Uterus (tissue), 4 donors: ENCODE data around the gene GSG1L. TPM values are rescaled to one million over a fixed set of nuclear protein-coding genes. Genes with fewer than 3 reads are reported as not detected.

Source experiments
- DNase-seq, 2 donors: peaks; one replicate each; pipeline ENCODE4 v3.0.0-alpha.2; 2019 to 2020
- H3K27ac ChIP-seq, 2 donors: fragments of 200-600 bp; sonication (generic); 1 replicate in 1 of 2; 2 replicates in 1 of 2; pipeline ENCODE4 v1.5.1; 2016 to 2018
- H3K27me3 ChIP-seq, 2 donors: fragments of 200-600 bp; sonication (generic); one replicate each; pipeline ENCODE4 v1.5.1; 2018 to 2019; ENCODE audit warnings: control low read depth in 1 of 2
- H3K36me3 ChIP-seq, 2 donors: fragments of 200-600 bp; sonication (generic); one replicate each; pipeline ENCODE4 v1.5.1; 2019; ENCODE audit warnings: control low read depth in 1 of 2
- H3K4me1 ChIP-seq, 2 donors: fragments of 200-600 bp; sonication (generic); one replicate each; pipeline ENCODE4 v1.5.1; 2018 to 2019; ENCODE audit warnings: control low read depth in 1 of 2
- H3K4me3 ChIP-seq, 2 donors: fragments of 200-600 bp; sonication (generic); 1 replicate in 1 of 2; 2 replicates in 1 of 2; pipeline ENCODE4 v1.5.1; 2018 to 2019; ENCODE audit warnings: mild to moderate bottlenecking in 1 of 2
- H3K9me3 ChIP-seq, 2 donors: fragments of 200-600 bp; sonication (generic); one replicate each; pipeline ENCODE4 v1.5.1; 2019; ENCODE audit warnings: control low read depth in 1 of 2
- CTCF ChIP-seq, 4 experiments: fragments of 200-600 bp in 2 of 4; fragments of 450-650 bp in 2 of 4; sonication (generic) in 2 of 4; IDR thresholded peaks; one replicate each; pipeline ENCODE4 v1.5.1; 2016 to 2019; ENCODE audit warnings: antibody characterized with exemption in 4 of 4, mild to moderate bottlenecking in 2 of 4, moderate library complexity in 1 of 4
- POLR2A ChIP-seq, 2 donors: fragments of 450-650 bp; IDR thresholded peaks; one replicate each; pipeline ENCODE4 v1.6.1; 2016; ENCODE audit warnings: antibody characterized with exemption in 2 of 2, mild to moderate bottlenecking in 1 of 2, moderate library complexity in 1 of 2
- intact Hi-C: fragments of 100-400 bp; cut with DNase I; formaldehyde crosslinking; loops from one replicate; pipeline ENCODE4 v1.15.1; 2023; ENCODE audit warnings: low total_unique reads
- total RNA-seq, 4 donors: library from RNA; depleted of rRNA in 3 of 4; stranded (reverse); fragments of >200 nt in 3 of 4; gene quantifications; one replicate each; pipeline versions ENCODE4 v1.1.0 to v1.2.4, GENCODE V29; 2014 to 2023
- donor health status: DM: yes; HTN: yes; CAD: no.

Gene GSG1L
- total RNA-seq, 4 donors from 2014 or later = 0.24 to 0.35 TPM; not detected in 2

- no peak overlapping the region for H3K27ac ChIP-seq
- H3K36me3 ChIP-seq = no peaks in the 10 kb centered on the region
- no peaks in the 10 kb centered on the region for H3K27me3 ChIP-seq
- H3K4me1 ChIP-seq = no peaks in the 10 kb centered on the region
- DNase-seq = no peak
- intact Hi-C loops = no loop called here
- H3K9me3 ChIP-seq = no peaks in the 10 kb centered on the region
- TF ChIP-seq CTCF (IDR thresholded peaks at IDR 0.05) = no peak
- TF ChIP-seq POLR2A (IDR thresholded peaks at IDR 0.05) = no peak
- H3K4me3 ChIP-seq = no peak overlapping the region
Measured at GRCh38 chr16:27962197-27962596, 101.3 kb downstream of the GSG1L start.

GRCh38 chr16:27961296-27961620 is 102.3 kb downstream of the GSG1L start:
- no peak for DNase-seq
- H3K27ac ChIP-seq = no peak overlapping the region
- no peaks in the 10 kb centered on the region for H3K9me3 ChIP-seq

GRCh38 chr16:27960619-27961295 is 102.8 kb downstream of the GSG1L start:
- no peaks in the 10 kb centered on the region for H3K27me3 ChIP-seq
- intact Hi-C loops = no loop called here
- DNase-seq = no peak
- no peaks in the 10 kb centered on the region for H3K4me1 ChIP-seq
- no peak overlapping the region for H3K27ac ChIP-seq
- no peaks in the 10 kb centered on the region for H3K9me3 ChIP-seq
- TF ChIP-seq CTCF (IDR thresholded peaks at IDR 0.05) = no peak
- no peak for TF ChIP-seq POLR2A (IDR thresholded peaks at IDR 0.05)
- H3K4me3 ChIP-seq = no peak overlapping the region
- H3K36me3 ChIP-seq = no peaks in the 10 kb centered on the region

More at GRCh38 chr16:27961296-27961620, 102.3 kb downstream of the GSG1L start:
- no peak overlapping the region for H3K4me3 ChIP-seq
- no peak for TF ChIP-seq POLR2A (IDR thresholded peaks at IDR 0.05)
- TF ChIP-seq CTCF (IDR thresholded peaks at IDR 0.05) = no peak
- H3K4me1 ChIP-seq = no peaks in the 10 kb centered on the region
- no peaks in the 10 kb centered on the region for H3K36me3 ChIP-seq
- H3K27me3 ChIP-seq = no peaks in the 10 kb centered on the region
- intact Hi-C loops = no loop called here

- H3K27ac ChIP-seq = no peak overlapping the region
- TF ChIP-seq POLR2A (IDR thresholded peaks at IDR 0.05) (no peak), CTCF (IDR thresholded peaks at IDR 0.05) (no peak)
- DNase-seq = no peak
- H3K27me3 ChIP-seq = no peaks in the 10 kb centered on the region
- intact Hi-C loops = no loop called here
- H3K4me1 ChIP-seq = no peaks in the 10 kb centered on the region
- H3K4me3 ChIP-seq = no peak overlapping the region
- no peaks in the 10 kb centered on the region for H3K36me3 ChIP-seq
- no peaks in the 10 kb centered on the region for H3K9me3 ChIP-seq
Measured at GRCh38 chr16:27959914-27960313, 103.6 kb downstream of the GSG1L start.

GRCh38 chr16:27954191-27954590 is 109.3 kb downstream of the GSG1L start:
- no peaks in the 10 kb centered on the region for H3K27me3 ChIP-seq
- no peaks in the 10 kb centered on the region for H3K36me3 ChIP-seq
- H3K4me1 ChIP-seq = no peaks in the 10 kb centered on the region
- no peaks in the 10 kb centered on the region for H3K9me3 ChIP-seq
- TF ChIP-seq CTCF (IDR thresholded peaks at IDR 0.05) (no peak), POLR2A (IDR thresholded peaks at IDR 0.05) (no peak)
- intact Hi-C loops = no loop called here
- no peak for DNase-seq
- H3K4me3 ChIP-seq = no peak overlapping the region
- no peak overlapping the region for H3K27ac ChIP-seq
